Neural cell (in vitro differentiated cells): Measurements from ENCODE around the gene COL18A1. TPM values are rescaled to one million over a fixed set of nuclear protein-coding genes. Genes with fewer than 3 reads are reported as not detected.

Experiments
- H2AFZ ChIP-seq: fragments of 200-600, 300-800 bp; sonication (generic), shearing (Covaris generic); 2 replicates; pipeline ENCODE4 v1.6.0; 2014; ENCODE audit warnings: low read depth, mild to moderate bottlenecking, antibody characterized with exemption, low read length, moderate library complexity
- H3F3A ChIP-seq: fragments of 200-600 bp; shearing (Covaris generic); 2 replicates; pipeline ENCODE4 v1.6.1; 2016; ENCODE audit warnings: mild to moderate bottlenecking, moderate library complexity, mixed read lengths, antibody characterized with exemption, low read length; ENCODE audit not compliant: insufficient read depth, poor library complexity, severe bottlenecking
- H3K27ac ChIP-seq: fragments of 200-600, 300-800 bp; sonication (generic), shearing (Covaris generic); 2 replicates; pipeline ENCODE4 v1.5.1; 2014; ENCODE audit warnings: mild to moderate bottlenecking, low read length, moderate library complexity
- H3K27me3 ChIP-seq: fragments of 300-800, 200-600 bp; sonication (generic), shearing (Covaris generic); 2 replicates; pipeline ENCODE4 v1.6.0; 2014; ENCODE audit warnings: mild to moderate bottlenecking, low read depth, low read length, moderate library complexity; ENCODE audit not compliant: insufficient read depth
- H3K36me3 ChIP-seq: fragments of 300-800, 200-600 bp; sonication (generic), shearing (Covaris generic); 2 replicates; pipeline ENCODE4 v1.5.1; 2014; ENCODE audit warnings: mild to moderate bottlenecking, antibody characterized with exemption, low read length, moderate library complexity; ENCODE audit not compliant: insufficient read depth
- H3K4me2 ChIP-seq: fragments of 300-800, 200-600 bp; sonication (generic), shearing (Covaris generic); 2 replicates; pipeline ENCODE4 v1.6.0; 2014; ENCODE audit warnings: mild to moderate bottlenecking, low read length
- H3K4me3 ChIP-seq: fragments of 300-800, 200-600 bp; sonication (generic), shearing (Covaris generic); 2 replicates; pipeline ENCODE4 v1.5.1; 2014; ENCODE audit warnings: mild to moderate bottlenecking, low read length, moderate library complexity
- H3K79me2 ChIP-seq: fragments of 200-600 bp; shearing (Covaris generic); replicated peaks from 2 replicates; pipeline ENCODE4 v1.6.0; 2014; ENCODE audit warnings: mild to moderate bottlenecking, low read length, moderate library complexity; ENCODE audit not compliant: insufficient read depth
- H3K9ac ChIP-seq: fragments of 300-800, 200-600 bp; sonication (generic), shearing (Covaris generic); 2 replicates; pipeline ENCODE4 v1.6.1; 2016; ENCODE audit warnings: mild to moderate bottlenecking, low read length, mixed read lengths
- H3K9me2 ChIP-seq: fragments of 200-600 bp; shearing (Covaris generic); 2 replicates; pipeline ENCODE4 v1.6.1; 2016; ENCODE audit warnings: mild to moderate bottlenecking, low read length, mixed read lengths; ENCODE audit not compliant: insufficient read depth
- H3K9me3 ChIP-seq: fragments of 200-600, 300-800 bp; sonication (generic), shearing (Covaris generic); 2 replicates; pipeline ENCODE4 v1.6.1; 2016; ENCODE audit warnings: mild to moderate bottlenecking, mixed run types, low read length, moderate library complexity, mixed read lengths
- H4K20me1 ChIP-seq: fragments of 200-600 bp; shearing (Covaris generic); 2 replicates; pipeline ENCODE4 v1.6.1; 2016; ENCODE audit warnings: mild to moderate bottlenecking, mixed run types; ENCODE audit not compliant: insufficient read depth
- EP300 ChIP-seq: fragments of 450-650 bp; conservative IDR thresholded peaks from 2 replicates; pipeline ENCODE4 v1.6.1; 2014; ENCODE audit warnings: antibody characterized with exemption, mild to moderate bottlenecking, moderate library complexity; ENCODE audit not compliant: poor library complexity, severe bottlenecking
- EZH2 ChIP-seq: fragments of 200-600, 300-800 bp; shearing (Covaris generic), sonication (generic); IDR thresholded peaks from 2 replicates; pipeline ENCODE4 v1.6.1; 2014; ENCODE audit warnings: antibody characterized with exemption, low read length, borderline replicate concordance, mild to moderate bottlenecking; ENCODE audit not compliant: insufficient read depth, poor library complexity, severe bottlenecking
- MXI1 ChIP-seq: fragments of 450-650 bp; conservative IDR thresholded peaks from 2 replicates; pipeline ENCODE4 v1.6.1; 2014; ENCODE audit warnings: antibody characterized with exemption, mild to moderate bottlenecking; ENCODE audit not compliant: poor library complexity, severe bottlenecking
- POLR2AphosphoS5 ChIP-seq: IDR thresholded peaks from 2 replicates; pipeline ENCODE4 v1.6.1; 2012
- RAD21 ChIP-seq: fragments of 450-650 bp; conservative IDR thresholded peaks from 2 replicates; pipeline ENCODE4 v1.6.1; 2014; ENCODE audit warnings: antibody characterized with exemption, mild to moderate bottlenecking, moderate library complexity
- SMC3 ChIP-seq: fragments of 450-650 bp; conservative IDR thresholded peaks from 2 replicates; pipeline ENCODE4 v1.6.1; 2014; ENCODE audit warnings: antibody characterized with exemption, mild to moderate bottlenecking, moderate library complexity; ENCODE audit not compliant: poor library complexity
- TAF1 ChIP-seq: IDR thresholded peaks from 2 replicates; pipeline ENCODE4 v1.6.1; 2012; ENCODE audit warnings: low read depth
- polyA plus RNA-seq: library from polyadenylated mRNA; depleted of rRNA; stranded (reverse); fragments of >200 nt; gene quantifications from 2 replicates; pipeline ENCODE4 v1.2.3, GENCODE V29; 2014
- TF ChIP-seq, protein P1 (sequence below): fragments of 450-650 bp; IDR thresholded peaks from 2 replicates; pipeline ENCODE4 v1.5.1; 2014; ENCODE audit warnings: antibody characterized with exemption, mild to moderate bottlenecking, moderate library complexity; ENCODE audit not compliant: poor library complexity, severe bottlenecking
- TF ChIP-seq, protein P2 (sequence below): IDR thresholded peaks from 2 replicates; pipeline ENCODE4 v1.6.1; 2012; ENCODE audit warnings: borderline replicate concordance

COL18A1 gene
- polyA plus RNA-seq, 1 donor from 2014 or later, result 2.5 TPM

DNA sequence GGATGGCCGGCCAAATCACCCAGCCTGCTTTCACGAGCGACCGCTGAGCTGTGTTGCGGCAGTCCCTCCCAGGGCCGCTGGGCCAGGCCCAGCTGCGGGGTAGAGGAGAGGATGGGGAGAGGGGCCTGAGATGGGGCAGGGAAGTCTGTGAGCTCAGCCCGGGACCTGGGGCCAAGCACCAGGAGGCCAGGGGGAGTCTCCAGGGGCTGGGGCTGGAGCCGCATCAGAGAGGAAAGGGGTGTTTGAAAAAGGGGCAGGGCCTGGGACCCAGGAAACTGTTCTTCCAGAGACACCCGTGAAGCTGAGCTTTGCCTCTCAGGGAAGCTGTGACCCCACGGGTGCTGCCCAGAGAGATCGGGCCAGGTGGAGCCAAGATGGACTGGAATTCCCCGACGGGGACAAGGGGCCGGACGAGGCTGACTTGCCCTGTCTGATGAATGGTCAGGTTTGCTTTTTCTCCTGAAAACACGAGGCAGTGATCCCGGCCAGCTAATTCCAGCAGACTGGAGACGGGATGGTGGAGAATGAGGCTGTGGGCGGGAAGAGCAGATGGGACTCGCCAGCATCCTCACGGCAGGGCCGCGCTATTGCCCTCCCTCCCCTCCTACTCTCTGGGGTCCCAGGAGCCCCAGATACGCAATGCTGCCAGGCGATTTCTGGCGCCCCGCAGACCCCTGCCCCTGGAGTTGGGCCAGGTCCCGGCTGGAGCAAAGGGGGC is 40.3 kb upstream of the COL18A1 start:
- no peak overlapping the region for H3K4me2 ChIP-seq
- H3K4me3 ChIP-seq, result no peak overlapping the region
- H3K9me3 ChIP-seq, result no peaks in the 10 kb centered on the region
- no peaks in the 10 kb centered on the region for H3K9me2 ChIP-seq
- H3K27ac ChIP-seq, result no peak overlapping the region
- no peaks in the 10 kb centered on the region for H4K20me1 ChIP-seq
- H3K9ac ChIP-seq, result no peak overlapping the region
- no peaks in the 10 kb centered on the region for H3K36me3 ChIP-seq
- TF ChIP-seq RAD21 (no peak), SMC3 (no peak), MXI1 (no peak), EZH2 (no peak), TAF1 (no peak), EP300 (no peak), POLR2AphosphoS5 (no peak)
- TF ChIP-seq, protein P1, sequence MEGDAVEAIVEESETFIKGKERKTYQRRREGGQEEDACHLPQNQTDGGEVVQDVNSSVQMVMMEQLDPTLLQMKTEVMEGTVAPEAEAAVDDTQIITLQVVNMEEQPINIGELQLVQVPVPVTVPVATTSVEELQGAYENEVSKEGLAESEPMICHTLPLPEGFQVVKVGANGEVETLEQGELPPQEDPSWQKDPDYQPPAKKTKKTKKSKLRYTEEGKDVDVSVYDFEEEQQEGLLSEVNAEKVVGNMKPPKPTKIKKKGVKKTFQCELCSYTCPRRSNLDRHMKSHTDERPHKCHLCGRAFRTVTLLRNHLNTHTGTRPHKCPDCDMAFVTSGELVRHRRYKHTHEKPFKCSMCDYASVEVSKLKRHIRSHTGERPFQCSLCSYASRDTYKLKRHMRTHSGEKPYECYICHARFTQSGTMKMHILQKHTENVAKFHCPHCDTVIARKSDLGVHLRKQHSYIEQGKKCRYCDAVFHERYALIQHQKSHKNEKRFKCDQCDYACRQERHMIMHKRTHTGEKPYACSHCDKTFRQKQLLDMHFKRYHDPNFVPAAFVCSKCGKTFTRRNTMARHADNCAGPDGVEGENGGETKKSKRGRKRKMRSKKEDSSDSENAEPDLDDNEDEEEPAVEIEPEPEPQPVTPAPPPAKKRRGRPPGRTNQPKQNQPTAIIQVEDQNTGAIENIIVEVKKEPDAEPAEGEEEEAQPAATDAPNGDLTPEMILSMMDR, result no peak
- TF ChIP-seq, protein P2, sequence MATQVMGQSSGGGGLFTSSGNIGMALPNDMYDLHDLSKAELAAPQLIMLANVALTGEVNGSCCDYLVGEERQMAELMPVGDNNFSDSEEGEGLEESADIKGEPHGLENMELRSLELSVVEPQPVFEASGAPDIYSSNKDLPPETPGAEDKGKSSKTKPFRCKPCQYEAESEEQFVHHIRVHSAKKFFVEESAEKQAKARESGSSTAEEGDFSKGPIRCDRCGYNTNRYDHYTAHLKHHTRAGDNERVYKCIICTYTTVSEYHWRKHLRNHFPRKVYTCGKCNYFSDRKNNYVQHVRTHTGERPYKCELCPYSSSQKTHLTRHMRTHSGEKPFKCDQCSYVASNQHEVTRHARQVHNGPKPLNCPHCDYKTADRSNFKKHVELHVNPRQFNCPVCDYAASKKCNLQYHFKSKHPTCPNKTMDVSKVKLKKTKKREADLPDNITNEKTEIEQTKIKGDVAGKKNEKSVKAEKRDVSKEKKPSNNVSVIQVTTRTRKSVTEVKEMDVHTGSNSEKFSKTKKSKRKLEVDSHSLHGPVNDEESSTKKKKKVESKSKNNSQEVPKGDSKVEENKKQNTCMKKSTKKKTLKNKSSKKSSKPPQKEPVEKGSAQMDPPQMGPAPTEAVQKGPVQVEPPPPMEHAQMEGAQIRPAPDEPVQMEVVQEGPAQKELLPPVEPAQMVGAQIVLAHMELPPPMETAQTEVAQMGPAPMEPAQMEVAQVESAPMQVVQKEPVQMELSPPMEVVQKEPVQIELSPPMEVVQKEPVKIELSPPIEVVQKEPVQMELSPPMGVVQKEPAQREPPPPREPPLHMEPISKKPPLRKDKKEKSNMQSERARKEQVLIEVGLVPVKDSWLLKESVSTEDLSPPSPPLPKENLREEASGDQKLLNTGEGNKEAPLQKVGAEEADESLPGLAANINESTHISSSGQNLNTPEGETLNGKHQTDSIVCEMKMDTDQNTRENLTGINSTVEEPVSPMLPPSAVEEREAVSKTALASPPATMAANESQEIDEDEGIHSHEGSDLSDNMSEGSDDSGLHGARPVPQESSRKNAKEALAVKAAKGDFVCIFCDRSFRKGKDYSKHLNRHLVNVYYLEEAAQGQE, result no peak
- no peaks in the 10 kb centered on the region for H3K79me2 ChIP-seq
- no peak overlapping the region for H2AFZ ChIP-seq
- no peaks in the 10 kb centered on the region for H3K27me3 ChIP-seq
- H3F3A ChIP-seq, result no peaks in the 10 kb centered on the region

DNA sequence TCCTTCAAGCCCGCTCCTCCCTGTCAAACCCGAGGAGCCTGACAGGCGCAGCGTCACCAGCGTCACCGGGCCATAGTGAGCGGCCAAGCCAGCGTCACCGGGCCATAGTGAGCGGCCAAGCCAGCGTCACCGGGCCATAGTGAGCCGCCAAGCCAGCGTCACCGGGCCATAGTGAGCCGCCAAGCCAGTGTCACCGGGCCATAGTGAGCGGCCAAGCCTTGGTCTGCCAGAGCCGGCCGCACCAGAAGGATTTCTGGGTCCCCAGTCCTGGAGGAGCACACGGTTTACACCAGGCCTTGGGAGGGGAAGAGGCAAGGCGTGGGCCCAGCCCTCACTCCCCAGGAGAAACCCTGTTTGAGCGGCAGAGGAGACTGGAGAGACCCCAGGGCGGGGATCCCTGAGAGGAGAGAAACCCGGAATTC is 39.8 kb upstream of the COL18A1 start:
- H2AFZ ChIP-seq, result no peak overlapping the region
- H3F3A ChIP-seq, result no peaks in the 10 kb centered on the region
- no peaks in the 10 kb centered on the region for H3K27me3 ChIP-seq
- H4K20me1 ChIP-seq, result no peaks in the 10 kb centered on the region
- TF ChIP-seq RAD21 (no peak), TAF1 (no peak), POLR2AphosphoS5 (no peak), EZH2 (no peak), SMC3 (no peak), MXI1 (no peak), EP300 (no peak)
- TF ChIP-seq, protein P1, result no peak
- TF ChIP-seq, protein P2, result no peak
- H3K9ac ChIP-seq, result no peak overlapping the region
- H3K79me2 ChIP-seq, result no peaks in the 10 kb centered on the region
- no peak overlapping the region for H3K4me3 ChIP-seq
- no peaks in the 10 kb centered on the region for H3K36me3 ChIP-seq
- no peaks in the 10 kb centered on the region for H3K9me2 ChIP-seq
- no peak overlapping the region for H3K4me2 ChIP-seq
- no peaks in the 10 kb centered on the region for H3K9me3 ChIP-seq
- H3K27ac ChIP-seq, result no peak overlapping the region
